Activated gamma-delta T cell treated with Interleukin-2 at 50 U/mL for 16 hours (primary cell): ENCODE data around the gene KLK6.

ENCODE experiments used
- DNase-seq: peaks from one replicate; pipeline ENCODE4 v3.0.0-alpha.2; 2020

The KLK6 gene

DNA sequence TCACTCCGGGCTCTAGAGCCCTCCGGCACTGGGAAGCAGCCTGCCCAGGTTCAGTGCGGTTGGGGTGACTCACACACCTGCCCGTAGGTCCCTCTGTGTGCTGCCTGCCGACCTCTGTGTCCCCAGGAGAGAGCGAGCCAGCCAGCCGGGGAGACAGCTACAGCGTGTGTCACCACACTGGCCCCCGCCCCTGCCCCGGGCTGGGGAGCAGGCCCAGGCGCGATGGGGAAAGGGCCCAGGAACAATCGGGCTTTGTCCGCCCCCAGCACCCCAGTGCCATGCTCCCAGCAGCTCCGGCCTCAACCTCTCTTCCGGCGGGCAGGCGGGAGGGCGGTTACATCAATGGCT is at the start of gene KLK6:
Gene KLK6 (minus strand): TSS at position 179 of the 348 bp plus-strand sequence. CDS start 1,487 bp downstream, outside the sequence.
- DNase-seq = no peak

DNA sequence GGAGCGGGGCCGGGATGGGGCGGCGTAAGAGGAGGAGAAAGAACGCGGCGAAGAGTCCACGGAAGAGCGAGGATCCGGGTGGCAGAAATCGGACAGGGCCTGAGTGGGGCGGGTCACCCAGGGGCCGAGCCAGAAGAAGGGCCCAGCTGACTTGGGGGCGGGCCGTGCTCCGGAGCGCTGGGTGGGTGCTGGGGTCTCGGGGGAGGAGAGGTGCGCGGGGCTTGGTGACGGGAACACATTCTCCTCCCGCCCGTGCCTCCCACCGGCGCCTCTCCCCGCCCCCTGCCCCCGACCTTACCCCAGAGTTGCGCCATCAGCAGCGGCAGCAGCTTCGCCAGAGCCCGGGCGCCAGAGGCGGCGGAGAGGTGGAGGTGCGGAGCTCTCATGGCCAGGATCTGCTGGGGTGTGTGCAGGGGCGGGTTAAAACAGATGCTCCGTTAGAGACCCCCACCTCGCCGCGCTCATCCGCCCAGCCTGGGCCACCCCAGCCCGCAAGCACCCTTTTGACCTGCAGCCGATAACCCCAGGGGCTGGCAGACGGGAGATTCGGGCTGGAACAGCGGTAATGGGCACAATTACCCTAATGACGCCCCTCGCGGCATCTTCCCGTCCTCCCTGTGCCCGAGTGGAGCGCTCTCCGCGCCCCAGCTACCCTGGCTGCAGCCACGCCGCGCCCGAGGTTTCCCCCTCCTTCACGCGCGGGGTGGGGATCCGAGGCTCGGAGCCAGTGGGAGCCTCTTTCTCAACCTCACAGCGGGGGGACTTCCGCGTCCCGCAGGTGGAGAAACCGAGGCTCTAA is 49.6 kb upstream of the KLK6 start:
- no peak for DNase-seq

DNA sequence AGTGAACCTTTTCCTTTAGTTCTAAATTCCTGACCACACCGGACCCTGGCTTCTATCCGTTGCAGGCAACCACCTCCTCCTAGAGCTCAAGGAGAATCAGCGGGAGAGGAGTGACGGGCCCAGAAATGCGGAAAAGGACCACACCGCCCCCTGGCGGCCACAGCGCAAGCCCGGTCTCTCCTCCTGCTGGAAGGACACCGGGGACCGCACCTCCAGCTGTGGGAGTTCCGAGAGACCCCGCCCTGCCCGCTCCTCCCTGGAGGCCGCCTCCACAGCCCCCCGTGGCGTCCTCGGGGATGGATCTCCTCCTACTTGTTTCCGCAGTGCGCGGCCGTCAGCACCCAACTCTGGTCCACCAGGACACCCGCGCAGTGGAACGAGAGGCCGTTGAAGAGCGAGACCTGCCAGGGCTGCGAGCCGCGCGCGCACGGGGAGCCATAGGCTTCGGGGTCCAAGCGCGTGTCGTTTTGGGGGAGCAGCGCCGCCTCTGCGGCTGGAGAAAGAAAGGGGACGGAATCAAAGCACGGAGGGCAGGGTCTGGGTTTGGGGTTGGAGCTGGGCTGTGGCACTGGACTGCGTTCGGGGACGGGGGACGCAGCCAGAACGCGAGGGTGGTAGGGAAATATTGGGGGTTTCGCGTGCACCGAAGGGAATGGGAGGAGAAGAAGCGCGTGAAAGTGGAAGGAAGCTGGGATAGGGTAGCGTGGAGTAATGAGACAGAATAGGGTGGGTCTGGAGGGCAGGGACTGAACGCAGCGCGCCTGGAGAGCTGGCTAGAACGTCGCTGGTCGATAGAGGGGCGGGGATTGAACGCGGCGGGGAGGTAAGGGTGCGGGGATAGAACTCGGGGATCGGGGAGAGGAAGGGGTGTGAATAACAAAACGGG is 47.6 kb upstream of the KLK6 start:
- peak; percentile 42 for DNase-seq

DNA sequence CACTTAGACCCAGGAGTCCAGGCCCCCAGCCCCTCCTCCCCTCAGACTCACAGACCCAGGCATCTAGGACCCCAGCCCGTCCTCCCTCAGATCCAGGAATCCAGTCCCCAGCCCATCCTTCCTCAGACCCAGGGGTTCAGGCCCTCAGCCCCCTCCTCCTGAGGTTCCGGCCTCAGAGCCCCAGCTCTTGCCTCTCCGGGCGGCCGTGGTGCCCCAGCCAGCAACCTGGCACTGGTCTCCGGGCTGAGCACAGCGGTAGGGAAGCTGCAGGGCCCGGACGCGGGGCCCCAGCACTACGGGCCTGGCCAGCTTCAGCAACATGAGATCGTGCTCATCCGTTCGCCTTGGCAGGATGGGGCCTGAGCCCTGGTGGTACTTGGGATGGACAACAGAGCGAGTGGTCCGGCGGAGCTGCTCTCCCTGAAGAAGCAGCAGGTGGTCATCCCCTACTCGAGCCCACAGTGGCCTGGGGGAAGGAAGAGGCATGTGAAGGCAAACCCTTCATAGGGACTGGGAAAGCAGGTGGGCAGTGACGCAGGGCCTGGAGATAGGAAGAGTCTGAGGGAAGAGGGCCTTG is 46.4 kb upstream of the KLK6 start:
- no peak for DNase-seq

DNA sequence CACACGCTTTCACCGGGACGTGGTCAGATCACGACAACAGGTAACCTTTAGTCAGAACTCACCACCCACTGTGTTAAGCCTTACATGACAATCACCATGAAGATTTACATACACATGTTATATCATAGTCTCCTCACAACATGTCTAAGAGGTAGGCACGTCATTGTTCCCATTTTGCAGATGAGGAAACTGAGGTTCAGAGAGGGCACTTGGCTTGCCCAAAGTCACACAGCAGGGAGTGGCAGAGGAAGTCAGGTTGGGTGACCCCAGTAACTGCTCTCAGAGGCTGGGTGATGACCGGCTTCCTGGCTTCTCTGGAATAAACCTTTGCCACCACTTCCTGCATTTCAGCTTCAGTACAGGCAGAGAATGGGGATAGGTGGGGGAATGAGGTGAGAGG is 44.9 kb upstream of the KLK6 start:
- no peak for DNase-seq

DNA sequence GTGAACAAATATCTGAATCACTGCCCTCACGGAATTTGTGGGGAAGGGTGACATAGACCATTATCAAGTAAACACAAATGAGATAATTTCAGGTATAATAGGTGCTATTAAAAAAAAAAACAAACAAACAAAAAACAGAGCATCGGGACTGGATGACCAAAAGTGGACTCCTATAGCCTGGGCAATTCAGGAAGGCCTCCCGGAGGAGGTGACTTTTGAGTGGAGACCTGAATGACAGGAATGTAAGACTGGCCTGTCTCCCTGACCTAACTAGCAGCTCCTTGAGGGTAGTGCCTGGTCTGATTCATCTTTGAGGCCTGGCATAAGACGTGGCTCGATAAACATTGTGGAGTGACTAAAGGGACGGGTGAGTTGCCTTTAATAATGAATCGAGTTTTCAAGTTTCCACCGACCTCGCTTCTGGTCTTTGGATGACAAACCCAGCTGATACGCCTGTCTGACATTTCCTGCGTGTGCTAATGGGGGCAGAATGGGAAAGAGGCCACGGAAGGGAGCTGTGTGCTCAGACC is 43.3 kb upstream of the KLK6 start:
- DNase-seq = no peak

DNA sequence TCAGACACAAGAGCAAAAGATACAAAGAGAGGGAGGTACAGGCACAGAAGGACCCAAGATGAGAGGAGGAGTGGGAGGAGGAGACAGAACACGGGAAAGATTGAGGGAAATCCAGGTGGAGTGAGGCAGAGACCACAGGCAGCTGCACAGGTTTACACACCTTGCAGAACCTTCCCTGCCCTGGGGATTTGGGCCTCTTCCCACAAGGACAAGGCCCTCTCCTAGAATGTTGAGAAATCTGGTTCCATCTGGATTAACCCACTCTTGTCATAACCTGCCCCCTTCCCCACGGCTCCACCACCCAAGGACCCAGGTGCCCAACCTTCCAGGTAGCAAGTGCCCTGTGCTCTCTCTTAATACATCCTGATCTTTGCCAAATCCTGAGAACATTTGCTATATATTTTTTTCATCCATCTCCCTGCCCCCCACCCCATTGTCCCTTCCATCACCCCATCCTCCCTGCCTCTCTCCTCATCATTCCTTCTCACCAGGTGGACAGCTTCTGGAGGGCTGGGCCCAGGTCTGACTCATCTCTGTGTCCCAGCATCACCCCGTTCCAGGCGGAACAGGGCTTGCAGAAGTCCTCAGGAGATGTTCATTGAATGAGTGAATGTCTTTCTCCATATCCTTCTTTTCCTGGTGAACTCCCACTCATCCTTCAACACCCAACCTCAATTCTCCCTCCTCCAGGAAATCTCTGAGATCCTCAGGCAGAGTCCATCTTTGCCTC is 40.8 kb upstream of the KLK6 start:
- DNase-seq = no peak

DNA sequence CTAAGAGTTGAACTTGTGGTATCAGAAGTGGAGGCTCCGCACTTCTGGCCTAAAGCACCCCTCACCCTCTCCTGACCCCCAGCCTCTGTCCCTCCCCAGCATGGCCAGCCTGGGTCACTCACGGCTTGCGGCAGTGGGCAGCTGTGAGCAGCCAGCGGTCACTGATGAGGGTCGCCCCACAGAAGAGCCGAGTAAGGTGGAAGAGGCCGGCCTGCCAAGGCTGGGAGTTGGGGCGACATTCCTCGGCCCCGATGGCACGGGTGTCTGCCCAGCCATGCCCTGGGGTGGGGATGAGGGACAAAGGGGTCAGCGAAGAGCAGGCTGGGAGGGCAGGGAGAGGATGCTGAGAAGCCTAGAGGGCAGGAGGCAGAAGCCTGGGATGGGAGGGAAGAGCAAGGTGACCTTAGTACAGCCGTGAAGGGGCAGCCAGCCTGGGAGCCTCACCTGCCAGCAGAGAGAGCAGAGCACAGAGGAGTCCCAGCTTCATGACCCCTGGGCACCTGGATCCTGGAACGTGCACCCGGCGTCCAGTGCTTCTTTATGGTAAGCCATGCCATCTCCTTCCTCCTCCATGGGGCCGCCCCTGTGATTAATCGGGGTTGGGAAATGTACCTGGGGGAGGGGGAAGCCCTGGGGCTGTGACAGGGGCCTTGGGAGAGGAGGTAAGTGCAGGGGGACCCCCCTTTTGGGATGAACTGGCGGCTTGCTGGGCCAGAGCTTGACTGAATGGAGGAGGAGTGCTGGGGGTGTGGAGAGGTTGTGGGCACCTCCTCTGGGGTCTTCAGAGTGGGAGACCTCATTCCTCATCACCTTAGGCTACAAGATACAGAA is 39.9 kb upstream of the KLK6 start:
- DNase-seq = no peak

DNA sequence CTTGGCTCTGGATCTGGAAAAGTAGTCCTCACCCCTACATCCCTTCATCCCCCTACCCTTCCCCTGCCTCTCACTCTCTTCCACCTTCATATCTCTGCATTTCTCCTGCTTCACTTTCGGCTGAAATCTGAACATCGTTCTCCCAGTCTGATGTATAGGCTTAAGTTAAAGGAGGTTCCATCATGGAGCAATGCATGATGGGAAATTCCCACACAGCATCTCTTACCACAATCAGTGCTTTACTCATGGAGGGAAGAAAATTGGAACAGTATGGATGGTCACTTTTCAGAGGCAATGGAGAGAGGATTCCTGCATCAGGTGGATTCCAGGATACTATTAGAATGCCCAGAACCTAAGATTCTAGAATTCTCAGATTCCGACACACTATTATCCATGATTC is 38.1 kb upstream of the KLK6 start:
- DNase-seq = no peak

DNA sequence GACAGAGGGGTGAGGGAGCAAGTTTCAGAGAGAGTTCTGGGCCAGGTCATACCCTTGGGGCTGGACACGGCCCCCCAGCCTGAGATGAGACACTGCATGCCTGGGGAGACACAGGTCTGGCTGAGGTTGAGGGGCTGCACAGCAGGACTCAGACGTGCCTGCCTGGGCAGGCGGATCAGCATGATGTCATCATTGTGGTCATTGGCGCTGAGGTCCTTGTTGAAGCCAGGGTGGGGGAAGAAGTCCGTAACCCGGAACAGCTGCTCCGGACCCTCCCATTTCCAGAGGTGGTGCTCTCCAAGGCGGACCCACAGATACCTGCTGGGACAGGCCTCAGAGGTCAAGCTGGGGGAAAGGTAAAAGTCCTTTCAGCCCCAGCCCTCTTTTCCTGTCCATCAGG is 37.0 kb upstream of the KLK6 start:
- DNase-seq = no peak

DNA sequence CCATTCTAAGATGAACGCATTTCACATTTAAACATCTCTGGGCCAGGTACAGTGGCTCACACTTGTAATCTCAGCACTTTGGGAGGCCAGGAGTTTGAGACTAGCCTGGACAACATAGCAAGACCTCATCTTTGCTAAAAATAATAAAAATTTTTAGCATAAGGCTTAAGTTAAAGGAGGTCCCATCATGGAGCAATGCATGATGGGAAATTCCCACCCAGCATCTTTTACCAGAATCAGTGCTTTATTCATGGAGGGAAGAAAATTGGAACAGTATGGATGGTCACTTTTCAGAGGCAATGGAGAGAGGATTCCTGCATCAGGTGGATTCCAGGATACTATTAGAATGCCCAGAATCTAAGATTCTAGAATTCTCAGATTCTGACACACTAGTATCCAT is 35.9 kb upstream of the KLK6 start:
- no peak for DNase-seq

DNA sequence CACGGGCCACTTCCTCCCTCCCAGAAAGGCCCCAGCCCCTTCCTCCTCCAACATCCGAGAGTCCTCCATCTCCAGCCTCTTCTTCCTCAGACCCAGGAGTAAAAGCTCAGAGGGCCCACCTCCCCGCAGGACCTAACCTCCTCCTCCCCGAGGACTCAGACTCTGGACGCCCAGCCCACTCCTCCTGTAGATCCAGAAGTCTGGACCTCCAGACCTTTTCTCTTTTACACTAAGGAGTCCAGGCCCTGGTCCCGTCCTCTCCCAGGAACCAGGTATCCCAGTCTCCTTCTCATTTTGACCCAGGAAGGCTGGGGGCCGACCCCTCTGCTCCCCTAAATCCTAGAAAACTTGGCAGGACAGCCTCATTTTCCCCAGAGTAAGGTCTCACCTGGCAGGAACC is 33.9 kb upstream of the KLK6 start:
- DNase-seq = no peak

DNA sequence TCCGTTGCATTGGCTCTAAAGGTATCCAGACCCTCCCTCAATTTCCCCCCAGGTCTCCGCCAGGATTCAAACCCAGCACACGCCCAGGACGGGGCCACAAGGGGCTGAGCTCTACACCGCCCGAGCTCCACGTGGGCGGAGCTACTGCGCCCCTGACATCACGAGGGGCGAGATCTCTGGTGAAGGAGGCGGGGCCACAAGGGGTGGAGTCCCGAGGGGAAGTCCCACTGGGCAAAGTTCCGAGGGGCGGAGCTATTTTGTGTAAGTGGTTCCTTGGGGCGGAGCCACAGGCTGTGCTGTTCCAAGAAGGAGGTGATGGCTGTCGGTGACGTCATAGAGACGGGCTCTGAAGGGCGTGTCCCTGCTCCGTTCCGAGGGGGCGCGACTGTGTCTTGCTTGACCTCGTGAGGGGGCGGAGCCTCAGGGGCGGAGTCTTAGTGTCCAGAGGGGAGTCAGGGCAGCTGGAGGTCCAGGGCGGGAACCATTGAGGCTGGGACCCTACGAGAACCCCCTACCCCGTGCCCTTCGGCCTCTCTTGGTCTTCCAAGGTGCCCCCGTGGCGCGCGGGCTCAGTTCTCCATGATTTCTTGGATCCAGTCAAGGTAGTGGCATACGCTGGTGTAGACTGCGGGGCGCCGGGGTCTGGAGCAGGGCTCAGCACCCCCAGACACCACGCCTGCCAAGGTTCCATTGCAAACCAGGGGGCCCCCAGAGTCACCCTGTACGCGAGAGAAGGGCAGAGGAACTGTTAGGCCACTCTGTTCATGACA is 33.3 kb upstream of the KLK6 start:
- no peak for DNase-seq

DNA sequence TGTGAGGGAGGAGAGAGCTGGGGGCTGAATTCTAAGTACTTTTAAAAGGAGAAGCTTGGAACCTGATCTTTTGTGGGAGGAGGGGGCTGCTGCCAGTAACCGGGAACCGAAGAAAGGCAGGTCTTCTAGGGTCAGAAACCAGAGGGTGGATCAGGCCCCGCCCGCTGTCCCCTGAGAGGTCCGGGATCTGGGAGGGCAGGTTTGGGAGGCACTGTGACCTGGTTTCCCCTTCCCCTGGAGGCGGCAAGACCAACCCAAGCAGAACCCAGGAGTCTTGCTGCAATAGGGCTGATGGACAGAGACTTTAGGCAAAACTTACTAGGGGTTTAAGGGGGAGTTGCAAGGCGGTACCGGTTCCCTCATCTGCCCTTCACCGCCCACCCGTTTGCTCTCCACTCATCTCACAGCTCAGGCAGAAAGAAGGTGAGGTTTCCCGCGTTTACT is 32.7 kb upstream of the KLK6 start:
- no peak for DNase-seq

DNA sequence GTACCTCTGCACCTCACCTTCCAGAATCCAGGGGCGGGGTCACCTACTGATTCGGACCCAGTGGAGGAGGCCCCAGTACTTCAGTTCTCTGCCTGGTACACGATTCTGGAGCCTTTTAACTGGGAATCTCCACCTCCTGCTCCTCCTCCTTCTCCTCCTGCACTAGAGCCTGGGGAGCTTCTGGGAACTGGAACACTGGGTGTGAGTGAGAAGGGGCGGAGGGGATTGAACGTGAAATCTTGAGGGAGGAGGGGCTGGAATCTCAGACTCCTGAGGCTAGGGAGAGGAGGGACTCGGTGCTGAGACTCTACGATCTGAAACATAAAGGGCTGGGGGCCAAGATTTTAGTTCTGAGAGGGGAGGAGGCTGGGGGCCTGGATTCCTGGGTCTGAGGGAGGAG is 32.1 kb upstream of the KLK6 start, which contains the start of gene KLK8:
Gene KLK8 (minus strand): TSS at position 90 of the 400 bp plus-strand sequence. CDS start 437 bp downstream, outside the sequence.
- DNase-seq = no peak

DNA sequence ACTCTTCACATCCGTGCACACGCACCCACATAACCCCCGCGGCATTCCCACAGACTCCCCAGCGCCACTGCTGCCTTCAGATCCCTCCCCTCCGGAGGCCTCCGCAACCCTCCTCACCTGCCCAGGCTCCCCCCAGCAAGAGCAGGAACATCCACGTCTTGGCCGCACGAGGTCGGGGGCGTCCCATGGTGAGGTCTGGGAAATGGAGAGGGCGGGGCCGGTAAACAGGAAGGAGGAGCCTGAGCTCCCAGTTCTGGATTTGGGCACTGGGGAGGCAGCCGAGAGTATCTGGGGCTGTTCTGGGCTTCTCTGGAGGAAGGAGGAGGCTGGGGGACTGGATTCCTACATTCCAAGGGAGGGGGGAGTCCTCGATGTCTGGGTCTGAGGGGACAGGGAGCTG is 31.6 kb upstream of the KLK6 start:
- no peak for DNase-seq

DNA sequence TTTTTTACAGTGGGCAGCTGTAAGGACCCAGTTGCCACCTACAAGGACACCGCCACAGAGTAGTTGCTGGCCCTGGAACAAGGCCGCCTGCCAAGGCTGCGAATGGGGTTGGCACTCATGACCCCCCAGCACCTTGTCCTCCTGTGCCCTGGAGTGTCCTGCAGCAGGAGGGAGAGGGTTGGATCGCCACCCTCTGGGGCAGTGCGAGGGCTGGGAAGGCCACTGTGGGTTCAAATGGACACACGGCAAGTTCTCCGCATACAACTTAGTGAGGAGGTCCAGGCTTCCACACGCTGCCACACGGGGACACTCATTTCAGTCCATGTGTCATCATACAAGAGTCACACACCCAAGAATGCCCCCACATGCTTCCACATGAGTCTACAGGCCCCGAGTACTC is 31.0 kb upstream of the KLK6 start:
- no peak for DNase-seq

DNA sequence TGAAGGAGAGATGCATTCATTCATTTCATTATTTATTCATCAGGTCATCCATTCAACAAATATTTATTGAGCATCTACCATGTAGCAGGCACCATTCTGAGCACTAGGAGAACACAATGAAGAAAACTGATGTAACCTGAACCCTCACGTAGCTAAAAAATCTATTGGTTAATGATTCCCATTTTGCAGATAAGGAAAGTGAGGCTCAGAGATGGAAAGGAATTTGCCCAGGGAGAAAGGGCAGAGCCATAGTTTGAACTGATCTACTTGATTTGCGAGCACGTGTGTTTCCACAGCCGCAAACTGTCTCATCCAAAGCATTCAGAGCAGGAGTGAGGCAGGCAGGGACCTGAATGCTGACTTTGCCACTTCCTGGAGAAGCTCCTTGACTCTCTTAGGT is 29.3 kb upstream of the KLK6 start:
- no peak for DNase-seq

DNA sequence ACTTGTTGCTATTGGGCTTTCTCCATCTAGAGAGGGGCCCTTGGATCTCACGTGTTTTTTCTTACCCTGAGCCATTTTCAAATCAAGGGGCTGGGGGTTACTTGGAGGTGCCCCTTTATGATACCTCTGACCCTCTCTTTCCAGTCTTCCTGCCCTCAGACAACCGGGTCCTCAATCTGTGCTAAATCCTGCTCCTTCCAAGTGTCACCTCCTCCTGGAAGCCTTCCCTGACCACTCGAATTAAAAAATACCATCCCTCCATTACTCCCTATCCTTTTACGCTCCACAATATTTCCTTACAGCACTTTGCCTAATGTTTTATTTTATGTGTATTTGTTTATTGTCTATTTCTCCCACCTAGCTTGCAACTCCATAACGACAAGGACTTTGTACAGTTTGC is 28.7 kb upstream of the KLK6 start:
- no peak for DNase-seq

DNA sequence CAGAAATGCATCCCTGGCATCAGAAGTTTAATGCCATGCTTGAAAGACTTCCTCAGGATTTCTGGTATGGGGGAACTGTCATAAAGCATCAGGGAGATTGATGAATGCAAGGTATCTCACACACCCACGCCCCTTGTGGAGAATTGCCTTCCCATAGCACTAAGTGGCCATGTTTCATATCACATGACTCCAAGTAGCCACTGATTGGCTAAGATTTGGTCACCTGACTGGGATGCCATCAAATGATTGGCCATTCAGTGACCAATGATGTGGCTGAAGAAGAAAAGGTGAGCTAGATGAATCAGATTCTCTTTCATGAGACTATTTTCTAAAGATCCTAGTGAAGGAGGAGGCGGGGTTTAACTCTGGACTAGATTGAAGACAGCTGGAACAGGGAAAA is 24.7 kb upstream of the KLK6 start:
- no peak for DNase-seq

DNA sequence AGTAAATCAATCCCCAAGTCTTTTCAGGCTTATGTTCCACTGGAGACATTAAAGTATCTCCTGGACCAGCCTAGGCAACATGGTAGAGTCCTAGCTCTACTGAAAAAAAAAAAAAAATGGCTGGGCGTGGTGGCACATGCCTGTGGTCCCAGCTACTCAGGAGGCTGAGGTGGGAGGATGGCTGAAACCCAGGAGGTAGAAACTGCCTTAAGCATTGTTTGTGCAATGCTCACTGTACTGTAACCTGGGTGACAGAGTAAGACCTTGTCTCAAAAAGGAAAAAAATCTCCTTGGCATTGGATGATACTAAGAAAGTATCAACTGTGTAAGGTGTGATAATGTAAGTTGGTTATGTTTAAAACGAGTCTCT is 23.3 kb upstream of the KLK6 start:
- no peak for DNase-seq
